IMR-90 (cell line): ENCODE data around the gene ZNF862. TPM values are rescaled to one million over a fixed set of nuclear protein-coding genes. Genes with fewer than 3 reads are reported as not detected.

ENCODE experiments used
- ATAC-seq: fragments of 200-7000 bp; cut with Tn5 transposase; 2 replicates; pipeline ENCODE4 v1.9.1; 2020; ENCODE audit warnings: low read depth, mild to moderate bottlenecking, moderate library complexity
- BruUV-seq: library from RNA; stranded (reverse); fragments of 400-500 nt; replicated peaks from 2 replicates; lab custom pipeline; 2021; lab: Mats Ljungman, UMichigan
- CTCF ChIA-PET: fragments of 300-600 bp; formaldehyde crosslinking; extraction: SDS; loops from one replicate; lab custom pipeline; 2021; ENCODE audit warnings: antibody characterized with exemption; lab: Yijun Ruan, JAX
- POLR2A ChIA-PET: fragments of 300-600 bp; sonication (Branson Sonifier 250); formaldehyde crosslinking; loops from one replicate; lab custom pipeline; 2022; ENCODE audit warnings: antibody characterized with exemption; ENCODE audit not compliant: unreplicated experiment; lab: Charles Lee
- DNase-seq: peaks from one replicate; pipeline ENCODE4 v3.0.0; 2013
- H2AFZ ChIP-seq: replicated peaks from 2 replicates; pipeline ENCODE3; 2013; ENCODE audit warnings: low read length, mild to moderate bottlenecking; ENCODE audit not compliant: poor library complexity
- H2AK5ac ChIP-seq: 2 replicates; pipeline ENCODE4 v1.6.1; 2013; ENCODE audit warnings: low read depth, low read length, inconsistent platforms
- H2AK9ac ChIP-seq: replicated peaks from 2 replicates; pipeline ENCODE3; 2013; ENCODE audit warnings: mild to moderate bottlenecking, low read depth, low read length, moderate library complexity; ENCODE audit not compliant: poor library complexity
- H2BK120ac ChIP-seq: 2 replicates; pipeline ENCODE4 v1.6.1; 2013; ENCODE audit warnings: low read depth, low read length, inconsistent platforms
- H2BK15ac ChIP-seq: 3 replicates; pipeline ENCODE4 v1.6.1; 2013; ENCODE audit warnings: low read depth, low read length, inconsistent platforms
- H2BK20ac ChIP-seq: 2 replicates; pipeline ENCODE4 v1.6.1; 2013; ENCODE audit warnings: low read depth, mild to moderate bottlenecking, inconsistent platforms, low read length, moderate library complexity
- H2BK5ac ChIP-seq: 2 replicates; pipeline ENCODE4 v1.6.1; 2013; ENCODE audit warnings: mild to moderate bottlenecking, low read depth, low read length, inconsistent platforms; ENCODE audit not compliant: poor library complexity, severe bottlenecking
- H3K14ac ChIP-seq: replicated peaks from 2 replicates; pipeline ENCODE4 v1.6.1; 2013; ENCODE audit warnings: low read depth, low read length, inconsistent platforms
- H3K18ac ChIP-seq: 2 replicates; pipeline ENCODE4 v1.6.1; 2013; ENCODE audit warnings: low read depth, low read length, control low read depth
- H3K23ac ChIP-seq: 2 replicates; pipeline ENCODE4 v1.6.1; 2013; ENCODE audit warnings: low read depth, low read length, inconsistent platforms
- H3K27ac ChIP-seq: 2 replicates; pipeline ENCODE4 v1.5.1; 2013; ENCODE audit warnings: mild to moderate bottlenecking, control low read depth, low read length; ENCODE audit not compliant: insufficient read depth
- H3K27me3 ChIP-seq: 2 replicates; pipeline ENCODE4 v1.6.1; 2013; ENCODE audit warnings: low read length; ENCODE audit not compliant: control insufficient read depth, insufficient read depth
- H3K36me3 ChIP-seq: 2 replicates; pipeline ENCODE4 v1.6.1; 2013; ENCODE audit warnings: low read length, mixed read lengths; ENCODE audit not compliant: control insufficient read depth, insufficient read depth
- H3K4ac ChIP-seq: 2 replicates; pipeline ENCODE4 v1.6.1; 2013; ENCODE audit warnings: low read depth, low read length, inconsistent platforms
- H3K4me1 ChIP-seq: 2 replicates; pipeline ENCODE4 v1.6.1; 2013; ENCODE audit warnings: low read length, mixed read lengths; ENCODE audit not compliant: control insufficient read depth, insufficient read depth
- H3K4me2 ChIP-seq: 2 replicates; pipeline ENCODE4 v1.6.1; 2013; ENCODE audit warnings: low read depth, mild to moderate bottlenecking, control low read depth, low read length, moderate library complexity
- H3K4me3 ChIP-seq: 2 replicates; pipeline ENCODE4 v1.5.1; 2013; ENCODE audit warnings: low read depth, mild to moderate bottlenecking, control low read depth, low read length, moderate library complexity; ENCODE audit not compliant: insufficient read depth
- H3K56ac ChIP-seq: 2 replicates; pipeline ENCODE4 v1.6.1; 2013; ENCODE audit warnings: low read length, inconsistent platforms; ENCODE audit not compliant: insufficient read depth; ENCODE audit errors: extremely low read depth
- H3K79me1 ChIP-seq, 2 experiments: 2 replicates each; pipeline ENCODE4 v1.6.1; 2013; ENCODE audit warnings: low read length in 2 of 2, inconsistent platforms in 1 of 2, low read depth in 1 of 2
- H3K9ac ChIP-seq: 2 replicates; pipeline ENCODE4 v1.6.1; 2013; ENCODE audit warnings: low read depth, low read length, control low read depth
- H3K9me1 ChIP-seq: 2 replicates; pipeline ENCODE4 v1.6.1; 2013; ENCODE audit warnings: low read length, inconsistent platforms; ENCODE audit not compliant: insufficient read depth
- H3K9me3 ChIP-seq: 2 replicates; pipeline ENCODE4 v1.6.1; 2013; ENCODE audit warnings: low read length; ENCODE audit not compliant: control insufficient read depth, insufficient read depth
- H4K20me1 ChIP-seq: 2 replicates; pipeline ENCODE4 v1.6.1; 2013; ENCODE audit warnings: low read length, inconsistent platforms; ENCODE audit not compliant: insufficient read depth
- H4K5ac ChIP-seq: 2 replicates; pipeline ENCODE4 v1.6.1; 2013; ENCODE audit warnings: mild to moderate bottlenecking, low read depth, low read length, control low read depth
- H4K8ac ChIP-seq, 2 experiments: 2 replicates each; pipeline ENCODE4 v1.6.1; 2013; ENCODE audit warnings: low read depth in 2 of 2, low read length in 2 of 2, control low read depth in 1 of 2, inconsistent platforms in 1 of 2
- H4K91ac ChIP-seq: 2 replicates; pipeline ENCODE4 v1.6.1; 2013; ENCODE audit warnings: low read depth, low read length, inconsistent platforms; ENCODE audit not compliant: insufficient read depth
- BHLHE40 ChIP-seq: fragments of 150-350 bp; IDR thresholded peaks from 2 replicates; pipeline ENCODE4 v1.6.1; 2016; ENCODE audit warnings: mild to moderate bottlenecking, low read depth, low read length
- CEBPB ChIP-seq: IDR thresholded peaks from 2 replicates; pipeline ENCODE4 v1.6.1; 2012; ENCODE audit warnings: low read depth, low read length, improper control_type of control experiment
- CHD1 ChIP-seq: IDR thresholded peaks from 2 replicates; pipeline ENCODE4 v1.6.1; 2012; ENCODE audit warnings: low read depth, low read length, improper control_type of control experiment
- CTCF ChIP-seq: conservative IDR thresholded peaks from 2 replicates; pipeline ENCODE4 v1.5.1; 2012; ENCODE audit warnings: mild to moderate bottlenecking, low read depth, low read length, improper control_type of control experiment
- ELK1 ChIP-seq: fragments of 150-350 bp; IDR thresholded peaks from 2 replicates; pipeline ENCODE4 v1.6.1; 2016; ENCODE audit warnings: low read depth, mild to moderate bottlenecking, low read length, moderate library complexity, borderline replicate concordance
- FOS ChIP-seq: fragments of 150-350 bp; IDR thresholded peaks from 2 replicates; pipeline ENCODE4 v1.6.1; 2016; ENCODE audit warnings: low read depth, low read length
- MAFK ChIP-seq: IDR thresholded peaks from 2 replicates; pipeline ENCODE4 v1.6.1; 2012; ENCODE audit warnings: low read depth, low read length, improper control_type of control experiment
- MAZ ChIP-seq: IDR thresholded peaks from 2 replicates; pipeline ENCODE4 v1.6.1; 2012; ENCODE audit warnings: low read depth, mild to moderate bottlenecking, low read length, improper control_type of control experiment, moderate library complexity, borderline replicate concordance
- MXI1 ChIP-seq: IDR thresholded peaks from 2 replicates; pipeline ENCODE4 v1.6.1; 2012; ENCODE audit warnings: low read depth, mild to moderate bottlenecking, low read length, moderate library complexity, borderline replicate concordance
- NFE2L2 ChIP-seq: fragments of 150-350 bp; IDR thresholded peaks from 2 replicates; pipeline ENCODE4 v1.6.1; 2016; ENCODE audit warnings: low read depth, mild to moderate bottlenecking, low read length
- POLR2A ChIP-seq: IDR thresholded peaks from 2 replicates; pipeline ENCODE4 v1.6.1; 2012; ENCODE audit warnings: mild to moderate bottlenecking, low read depth, low read length
- RAD21 ChIP-seq: IDR thresholded peaks from 2 replicates; pipeline ENCODE4 v1.6.1; 2012; ENCODE audit warnings: low read length, improper control_type of control experiment
- RCOR1 ChIP-seq: IDR thresholded peaks from 2 replicates; pipeline ENCODE4 v1.6.1; 2012; ENCODE audit warnings: mild to moderate bottlenecking, low read length, improper control_type of control experiment; ENCODE audit not compliant: insufficient replicate concordance
- RFX5 ChIP-seq: IDR thresholded peaks from 2 replicates; pipeline ENCODE4 v1.8.0; 2012; ENCODE audit warnings: low read depth, mild to moderate bottlenecking, low read length, moderate library complexity
- SMC3 ChIP-seq: fragments of 150-350 bp; IDR thresholded peaks from 2 replicates; pipeline ENCODE4 v1.6.1; 2016; ENCODE audit warnings: low read depth, mild to moderate bottlenecking, antibody characterized with exemption, low read length, moderate library complexity
- USF2 ChIP-seq: fragments of 150-350 bp; IDR thresholded peaks from 2 replicates; pipeline ENCODE4 v1.6.1; 2017; ENCODE audit warnings: mild to moderate bottlenecking, antibody characterized with exemption, low read length, low read depth
- WGBS, 2 experiments: methylation state at CpG; one replicate each; pipeline versions ENCODE4 v1.1.5 to v1.1.7; 2013; ENCODE audit warnings: missing lambda C conversion rate in 2 of 2; ENCODE audit not compliant: insufficient read length in 1 of 2; ENCODE audit errors: extremely low coverage in 2 of 2; 5-methylcytosine and 5-hydroxymethylcytosine counted together
- dilution Hi-C: fragments of 300-500 bp; cut with HindIII; formaldehyde crosslinking; loops from one replicate; pipeline ENCODE4 v1.14.3; 2018; ENCODE audit warnings: low sequenced_read_pairs; ENCODE audit not compliant: unreplicated experiment
- in situ Hi-C: fragments of 300-500 bp; cut with MboI; formaldehyde crosslinking; loops from 3 replicates; pipeline ENCODE4 v1.14.3; 2019; ENCODE audit warnings: low sequenced_read_pairs, inconsistent platforms, mixed read lengths
- intact Hi-C: fragments of 100-400 bp; cut with micrococcal nuclease; formaldehyde crosslinking; loops from 2 replicates; pipeline ENCODE4 v1.10.0; 2022
- polyA plus RNA-seq, 3 experiments: library from polyadenylated mRNA; depleted of rRNA; stranded (reverse); fragments of >200 nt; gene quantifications; 2 replicates each; pipeline ENCODE4 v1.2.3, GENCODE V29; 2012; ENCODE audit warnings: low replicate concordance in 1 of 3
- total RNA-seq: library from RNA; depleted of rRNA; stranded (reverse); fragments of >200 nt; gene quantifications from 2 replicates; pipeline ENCODE4 v1.2.3, GENCODE V29; 2012

Gene ZNF862
- total and polyA plus RNA-seq, 2 of the 4 experiments (the other 2 are of a cell fraction), result 5.9 to 10.8 TPM

GRCh38 chr7:149801002-149801566, 37.1 kb upstream of the ZNF862 start:
- Histone ChIP-seq H3K79me1 (no peaks in the 10 kb centered on the region), H2AFZ (no peak overlapping the region), H3K9me1 (no peaks in the 10 kb centered on the region), H2BK20ac (no peak overlapping the region), H3K23ac (no peak overlapping the region), H3K14ac (no peak overlapping the region), H3K27ac (no peak overlapping the region), H4K5ac (no peak overlapping the region), H4K8ac (no peak overlapping the region), H3K4ac (no peak overlapping the region), H2BK15ac (no peak overlapping the region), H2BK5ac (peak overlapping the region; percentile 19), H3K4me2 (no peak overlapping the region), H2AK5ac (no peak overlapping the region), H2AK9ac (no peak overlapping the region), H3K9me3 (no peaks in the 10 kb centered on the region), H4K91ac (no peak overlapping the region), H4K20me1 (no peaks in the 10 kb centered on the region), H3K36me3 (no peaks in the 10 kb centered on the region), H3K4me3 (no peak overlapping the region), H3K18ac (no peak overlapping the region), H3K27me3 (no peaks in the 10 kb centered on the region; the same call in 1 of the 2 replicates), H3K9ac (no peak overlapping the region), H3K4me1 (no peaks in the 10 kb centered on the region), H2BK120ac (no peak overlapping the region), H3K56ac (no peak overlapping the region)
- ChIA-PET POLR2A (no interaction called here), CTCF (no interaction called here)
- no peak for ATAC-seq
- intact Hi-C loops (no loop called here), dilution Hi-C loops (no loop called here), in situ Hi-C loops (no loop called here)
- BruUV-seq, result no TSS peak
- 65% methylated on average over 2 of the region's 2 CpGs; no CpG with 5 or more reads in 1 of the 2 experiments for WGBS, 2 experiments
- TF ChIP-seq USF2 (no peak), FOS (no peak), CTCF (no peak), RCOR1 (no peak), RAD21 (no peak), RFX5 (no peak), BHLHE40 (no peak), CHD1 (no peak), SMC3 (no peak), CEBPB (no peak), POLR2A (no peak), MAFK (no peak), ELK1 (no peak), NFE2L2 (no peak), MAZ (no peak), MXI1 (no peak)
- DNase-seq, result no peak
